Duodenal mucosa (tissue), 2 donors: ENCODE results near the gene MANEA.

Source experiments
- H3K27ac ChIP-seq: one replicate; pipeline ENCODE4 v1.7.0; 2013; ENCODE audit warnings: low read depth, low read length
- H3K27me3 ChIP-seq, 2 donors: one replicate each; pipeline ENCODE4 v1.7.0; 2013; ENCODE audit warnings: low read length in 2 of 2, control low read depth in 1 of 2; ENCODE audit not compliant: insufficient read depth in 2 of 2, control insufficient read depth in 1 of 2
- H3K36me3 ChIP-seq, 2 donors: one replicate each; pipeline ENCODE4 v1.7.0; 2013; ENCODE audit warnings: low read length in 2 of 2, control low read depth in 1 of 2; ENCODE audit not compliant: insufficient read depth in 2 of 2, control insufficient read depth in 1 of 2
- H3K4me1 ChIP-seq, 2 donors: one replicate each; pipeline ENCODE4 v1.7.0; 2013; ENCODE audit warnings: low read length in 2 of 2, control low read depth in 1 of 2; ENCODE audit not compliant: insufficient read depth in 2 of 2, control insufficient read depth in 1 of 2
- H3K4me3 ChIP-seq, 2 donors: one replicate each; pipeline ENCODE4 v1.7.0; 2013; ENCODE audit warnings: low read length in 2 of 2, low read depth in 1 of 2
- H3K9ac ChIP-seq, 2 donors: one replicate each; pipeline ENCODE4 v1.7.0; 2013; ENCODE audit warnings: low read length in 2 of 2, low read depth in 1 of 2
- H3K9me3 ChIP-seq, 2 donors: one replicate each; pipeline ENCODE4 v1.7.0; 2013; ENCODE audit warnings: low read length in 2 of 2, control low read depth in 1 of 2; ENCODE audit not compliant: control insufficient read depth in 1 of 2

The MANEA gene

DNA sequence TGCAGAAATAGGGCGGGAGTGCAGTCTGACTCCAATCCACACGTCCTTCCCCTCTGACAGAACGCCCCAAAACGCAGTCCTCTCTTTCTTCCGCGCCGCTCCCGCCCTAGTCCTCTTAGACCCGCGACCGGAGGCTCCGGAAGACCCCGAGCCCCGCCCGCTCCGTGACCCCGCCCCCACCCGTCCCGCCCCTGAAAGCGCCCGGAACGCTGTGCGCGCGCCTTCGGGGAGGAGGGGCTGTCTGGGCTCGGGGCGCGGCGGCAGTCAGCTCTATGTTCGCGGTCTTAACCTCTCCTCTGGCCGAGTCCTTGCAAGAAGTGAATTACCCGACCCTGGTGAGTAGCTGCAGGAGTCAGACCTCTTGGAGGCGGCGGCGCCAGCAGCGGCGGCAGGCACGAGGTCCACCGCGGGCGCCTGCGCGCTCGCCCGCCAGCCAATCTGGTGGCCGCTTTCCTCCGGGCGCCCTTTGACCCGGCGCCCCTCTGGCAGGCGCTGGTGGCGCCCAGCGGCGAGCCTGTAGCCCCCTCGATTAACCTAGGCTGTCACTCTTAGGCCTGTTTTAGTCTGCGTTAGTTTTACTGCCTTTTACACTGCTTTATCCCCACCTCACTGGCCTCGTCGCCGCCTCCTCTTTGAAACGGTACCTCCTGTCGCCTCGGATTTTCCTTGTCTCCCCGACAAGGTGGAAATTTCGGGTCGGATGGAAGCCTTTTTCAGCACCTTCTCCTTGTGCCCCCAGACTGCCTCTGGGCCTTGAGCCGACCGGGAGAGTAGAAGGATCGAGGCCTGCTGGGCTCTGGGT is at the start of gene MANEA:
Gene MANEA, plus strand, starts transcription at position 232 of the 802 bp plus-strand sequence. CDS start 8,905 bp downstream, outside the sequence.
- Histone ChIP-seq H3K27me3 (no peaks in the 10 kb centered on the region), H3K9me3 (no peaks in the 10 kb centered on the region), H3K9ac (peak within 1 kb of the TSS; percentile 75 to 92), H3K27ac (peak within 1 kb of the TSS; percentile 68), H3K4me3 (peak within 1 kb of the TSS; percentile 90 to 97), H3K36me3 (no peaks in the 10 kb centered on the region), H3K4me1 (peaks cover 6 to 8% of the 10 kb centered on the region in 2 donors)

GRCh38 chr6:95529762-95530161 is 47.6 kb upstream of the MANEA start:
- Histone ChIP-seq H3K4me3 (no peak overlapping the region), H3K9ac (no peak overlapping the region), H3K27me3 (no peaks in the 10 kb centered on the region), H3K27ac (no peak overlapping the region), H3K4me1 (no peaks in the 10 kb centered on the region), H3K9me3 (no peaks in the 10 kb centered on the region), H3K36me3 (no peaks in the 10 kb centered on the region)

GRCh38 chr6:95530176-95530819 is 47.0 kb upstream of the MANEA start:
- H3K4me3 ChIP-seq: no peak overlapping the region

DNA sequence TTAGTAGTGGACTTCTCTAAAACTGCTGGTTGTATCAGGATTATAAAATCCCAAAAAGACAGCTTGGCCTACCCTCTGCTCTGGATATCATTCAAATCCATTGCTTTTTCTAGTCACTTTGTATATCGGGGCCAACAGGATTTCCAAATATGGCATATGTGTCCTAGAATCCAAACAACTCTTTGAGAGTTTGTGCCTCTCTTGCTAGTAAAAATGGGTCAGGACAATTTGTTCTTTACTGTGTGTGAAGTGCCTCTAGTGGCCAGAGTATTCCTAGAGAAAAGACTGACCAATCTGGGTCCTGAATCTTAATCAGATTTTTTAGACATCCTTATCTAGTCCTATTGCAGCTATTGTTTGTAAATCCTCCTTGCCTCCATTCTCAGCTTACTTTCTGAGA is 33.5 kb upstream of the MANEA start:
- no peaks in the 10 kb centered on the region for H3K9me3 ChIP-seq
- H3K4me3 ChIP-seq: no peak overlapping the region
- H3K27ac ChIP-seq: no peak overlapping the region
- H3K9ac ChIP-seq: no peak overlapping the region
- no peaks in the 10 kb centered on the region for H3K36me3 ChIP-seq
- H3K4me1 ChIP-seq: no peaks in the 10 kb centered on the region
- H3K27me3 ChIP-seq: no peaks in the 10 kb centered on the region

More at GRCh38 chr6:95530176-95530819, 47.0 kb upstream of the MANEA start:
- Histone ChIP-seq H3K36me3 (no peaks in the 10 kb centered on the region), H3K27ac (no peak overlapping the region), H3K27me3 (no peaks in the 10 kb centered on the region), H3K9me3 (no peaks in the 10 kb centered on the region), H3K4me1 (no peaks in the 10 kb centered on the region), H3K9ac (no peak overlapping the region)

DNA sequence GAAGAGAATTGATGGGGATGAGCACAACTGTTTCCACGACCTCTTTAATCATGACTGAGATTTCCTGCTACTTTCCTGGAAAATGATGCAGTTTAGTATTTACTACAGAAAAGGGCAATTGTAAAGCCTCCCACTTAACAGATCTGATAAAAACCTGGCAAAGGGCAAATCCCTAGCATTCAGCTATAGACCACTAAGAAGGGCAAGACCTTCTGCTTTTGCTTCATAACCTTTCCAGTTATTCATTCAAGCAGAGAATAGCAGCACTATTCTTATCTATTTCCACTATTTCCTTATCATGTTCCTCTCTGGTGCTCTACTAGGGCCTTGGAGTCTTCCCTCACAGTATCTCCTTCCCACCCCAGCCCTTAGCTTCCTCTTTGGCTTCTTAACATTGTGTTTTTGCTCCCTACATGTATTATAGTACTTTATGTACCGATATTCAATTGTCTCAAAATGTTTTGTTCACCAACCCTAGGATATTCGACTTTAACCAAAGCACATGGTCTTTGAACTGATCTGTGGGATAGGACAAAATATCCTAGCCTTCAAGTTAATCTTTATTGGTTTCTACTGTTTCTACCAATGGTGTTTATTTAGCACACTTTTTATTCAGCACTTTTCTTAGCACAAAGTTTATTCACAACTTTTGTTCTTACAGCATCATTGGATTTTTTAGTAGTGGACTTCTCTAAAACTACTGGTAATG is 32.7 kb upstream of the MANEA start:
- H3K4me1 ChIP-seq: no peaks in the 10 kb centered on the region
- H3K36me3 ChIP-seq: no peaks in the 10 kb centered on the region
- H3K27me3 ChIP-seq: no peaks in the 10 kb centered on the region
- H3K9me3 ChIP-seq: no peaks in the 10 kb centered on the region
- no peak overlapping the region for H3K27ac ChIP-seq
- no peak overlapping the region for H3K4me3 ChIP-seq
- no peak overlapping the region for H3K9ac ChIP-seq

- no peak overlapping the region for H3K27ac ChIP-seq
- no peaks in the 10 kb centered on the region for H3K36me3 ChIP-seq
These were observed 32.1 kb upstream of the MANEA start for GRCh38 chr6:95545226-95545625.

GRCh38 chr6:95545686-95546085 is 31.6 kb upstream of the MANEA start:
- Histone ChIP-seq H3K27ac (no peak overlapping the region), H3K36me3 (no peaks in the 10 kb centered on the region), H3K27me3 (no peaks in the 10 kb centered on the region), H3K4me1 (no peaks in the 10 kb centered on the region), H3K4me3 (no peak overlapping the region), H3K9ac (no peak overlapping the region), H3K9me3 (no peaks in the 10 kb centered on the region)

More at GRCh38 chr6:95545226-95545625, 32.1 kb upstream of the MANEA start:
- no peak overlapping the region for H3K9ac ChIP-seq
- H3K9me3 ChIP-seq: no peaks in the 10 kb centered on the region
- no peak overlapping the region for H3K4me3 ChIP-seq
- no peaks in the 10 kb centered on the region for H3K4me1 ChIP-seq
- no peaks in the 10 kb centered on the region for H3K27me3 ChIP-seq

GRCh38 chr6:95546148-95546547 is 31.2 kb upstream of the MANEA start:
- H3K36me3 ChIP-seq: no peaks in the 10 kb centered on the region
- H3K27me3 ChIP-seq: no peaks in the 10 kb centered on the region
- H3K9me3 ChIP-seq: no peaks in the 10 kb centered on the region
- no peaks in the 10 kb centered on the region for H3K4me1 ChIP-seq
- no peak overlapping the region for H3K27ac ChIP-seq
- no peak overlapping the region for H3K9ac ChIP-seq
- no peak overlapping the region for H3K4me3 ChIP-seq

GRCh38 chr6:95547043-95547442 is 30.3 kb upstream of the MANEA start:
- H3K9ac ChIP-seq: no peak overlapping the region
- H3K27me3 ChIP-seq: no peaks in the 10 kb centered on the region
- no peak overlapping the region for H3K27ac ChIP-seq
- H3K9me3 ChIP-seq: no peaks in the 10 kb centered on the region
- no peak overlapping the region for H3K4me3 ChIP-seq
- no peaks in the 10 kb centered on the region for H3K4me1 ChIP-seq
- no peaks in the 10 kb centered on the region for H3K36me3 ChIP-seq

DNA sequence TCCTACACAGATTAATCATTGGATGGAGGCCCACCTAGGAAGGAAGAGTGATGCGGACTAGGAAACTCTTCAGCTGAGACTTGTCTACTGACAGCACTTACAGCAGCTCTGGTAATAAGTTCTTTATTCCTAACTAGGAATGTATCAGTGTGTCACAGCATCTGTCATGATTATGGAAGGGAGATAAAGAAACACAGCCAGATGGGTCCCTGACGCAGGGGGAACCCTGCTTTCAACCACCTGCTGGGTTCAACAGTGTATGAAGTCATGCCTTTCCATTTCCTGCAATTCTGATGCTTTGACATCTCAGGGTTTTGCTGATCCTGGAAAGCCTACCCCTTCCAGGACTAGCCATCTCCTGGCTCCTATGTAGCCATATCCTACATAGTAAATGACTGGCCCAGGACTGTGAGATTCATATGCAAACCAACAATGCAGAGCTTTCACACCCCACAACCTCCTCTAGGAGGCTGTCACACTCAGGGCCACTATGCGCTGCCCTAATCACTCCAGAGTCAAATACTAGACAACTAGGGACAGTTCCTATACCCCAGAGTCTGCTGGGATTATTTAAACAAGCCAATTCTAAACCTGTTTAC is 29.0 kb upstream of the MANEA start:
- Histone ChIP-seq H3K27ac (no peak overlapping the region), H3K9ac (no peak overlapping the region), H3K4me1 (no peaks in the 10 kb centered on the region), H3K9me3 (no peaks in the 10 kb centered on the region), H3K27me3 (no peaks in the 10 kb centered on the region), H3K36me3 (no peaks in the 10 kb centered on the region), H3K4me3 (no peak overlapping the region)
